ENCODE measurements around the gene CCZ1B. TPM values are rescaled to one million over a fixed set of nuclear protein-coding genes. Genes with fewer than 3 reads are reported as not detected.
"Not testable (repeated sequence)": the region's sequence is repeated elsewhere in the genome, so short reads cannot be mapped to it uniquely, and the experiment has no call there.

The CCZ1B gene
- total and polyA plus RNA-seq, 4 donors = 60.2 to 128 (median 93.5) TPM

DNA sequence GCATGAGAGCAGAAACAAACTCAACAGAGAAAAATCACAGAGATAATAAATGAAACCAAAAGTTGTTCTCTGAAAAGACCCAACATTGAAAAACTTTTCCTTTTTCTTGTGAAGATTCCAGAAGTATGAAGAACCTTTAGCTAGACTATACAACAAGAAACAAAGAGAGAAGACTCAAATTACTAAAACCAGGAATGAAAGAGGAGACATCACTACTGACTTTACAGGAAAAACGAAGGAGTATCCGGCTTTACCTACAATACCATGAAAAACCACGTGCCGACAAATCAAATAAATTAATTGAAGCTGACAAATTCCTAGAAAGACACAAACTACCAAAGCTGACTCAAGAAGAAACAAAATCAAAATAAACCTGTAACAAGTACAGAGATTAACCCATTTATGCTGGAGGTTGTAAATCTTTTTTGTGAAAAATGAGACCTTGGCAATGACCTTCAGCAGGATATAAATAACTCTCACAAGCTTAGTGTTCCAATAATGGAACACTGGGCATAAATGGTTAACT, 18.6 kb downstream of the CCZ1B start:
- not testable (repeated sequence) for H3K27ac ChIP-seq (ENCODE audit: low read depth, low read length); H3K9me3 ChIP-seq (ENCODE audit: control insufficient read depth, insufficient read depth, low read length); H3K4me1 ChIP-seq (ENCODE audit: control insufficient read depth, insufficient read depth, low read length); H3K4me3 ChIP-seq (ENCODE audit: low read depth, low read length); DNase-seq (ENCODE audit: low read depth in 4 of 6, low spot score in 6 of 6); H3K36me3 ChIP-seq (ENCODE audit: control insufficient read depth, insufficient read depth, low read length); H3K27me3 ChIP-seq (ENCODE audit: control insufficient read depth, insufficient read depth, low read length)
- no CpG with 5 or more reads among the region's 4 CpGs for WGBS (ENCODE audit: insufficient coverage)

DNA sequence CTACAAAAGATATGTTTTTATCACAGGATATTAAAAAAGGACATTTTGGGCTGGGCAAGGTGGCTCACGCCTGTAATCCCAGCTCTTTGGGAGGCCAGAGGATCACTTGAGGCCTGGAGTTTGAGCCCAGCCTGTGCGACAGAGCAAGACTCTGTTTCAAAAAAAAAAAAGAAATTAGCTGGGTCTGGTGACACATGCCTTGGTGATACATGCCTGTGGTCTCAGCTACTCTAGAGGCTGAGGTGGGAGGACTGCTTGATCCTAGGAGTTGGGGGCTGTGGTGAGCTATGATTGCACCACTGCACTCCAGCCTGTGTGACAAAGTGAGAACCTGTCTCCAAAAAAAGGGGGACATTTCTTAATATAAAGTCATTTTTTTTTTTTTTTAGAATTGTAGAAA, 25.7 kb downstream of the CCZ1B start:
- WGBS (ENCODE audit: insufficient coverage) = no CpG with 5 or more reads among the region's 2 CpGs
- not testable (repeated sequence) for DNase-seq (ENCODE audit: low read depth in 4 of 6, low spot score in 6 of 6)

DNA sequence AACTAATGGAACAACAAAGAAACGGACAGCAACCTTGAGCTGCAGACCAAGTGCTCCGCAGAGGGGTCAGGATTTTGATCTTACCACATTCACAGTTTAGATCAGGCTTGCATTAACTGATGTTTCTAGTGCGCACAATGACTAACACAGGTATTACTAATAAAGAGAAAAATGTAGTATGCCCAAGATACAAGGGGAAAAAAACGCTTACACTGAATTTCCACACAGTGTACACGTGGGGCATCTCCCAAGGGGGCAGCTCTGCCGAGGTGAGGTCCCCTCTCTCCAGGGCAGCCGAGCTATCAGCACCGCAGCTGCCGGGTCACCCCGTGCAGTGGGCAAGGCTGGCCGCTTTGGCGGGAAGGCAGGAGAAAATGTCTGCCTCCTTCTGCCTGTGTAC, 26.2 kb downstream of the CCZ1B start:
- not testable (repeated sequence) for H3K4me3 ChIP-seq (ENCODE audit: low read depth, low read length); DNase-seq (ENCODE audit: low read depth in 4 of 6, low spot score in 6 of 6); H3K9me3 ChIP-seq (ENCODE audit: control insufficient read depth, insufficient read depth, low read length); H3K27me3 ChIP-seq (ENCODE audit: control insufficient read depth, insufficient read depth, low read length); H3K27ac ChIP-seq (ENCODE audit: low read depth, low read length); H3K36me3 ChIP-seq (ENCODE audit: control insufficient read depth, insufficient read depth, low read length); H3K4me1 ChIP-seq (ENCODE audit: control insufficient read depth, insufficient read depth, low read length)
- WGBS (ENCODE audit: insufficient coverage) = no CpG with 5 or more reads among the region's 12 CpGs

More for the DNA sequence above, 25.7 kb downstream of the CCZ1B start:
- H3K27ac ChIP-seq (ENCODE audit: low read depth, low read length); H3K27me3 ChIP-seq (ENCODE audit: control insufficient read depth, insufficient read depth, low read length); H3K9me3 ChIP-seq (ENCODE audit: control insufficient read depth, insufficient read depth, low read length); H3K36me3 ChIP-seq (ENCODE audit: control insufficient read depth, insufficient read depth, low read length); H3K4me1 ChIP-seq (ENCODE audit: control insufficient read depth, insufficient read depth, low read length); H3K4me3 ChIP-seq (ENCODE audit: low read depth, low read length): not testable (repeated sequence)

GRCh38 chr7:6798047-6798446, 28.0 kb downstream of the CCZ1B start:
- not testable (repeated sequence) for H3K9me3 ChIP-seq (ENCODE audit: control insufficient read depth, insufficient read depth, low read length); H3K4me3 ChIP-seq (ENCODE audit: low read depth, low read length); H3K27ac ChIP-seq (ENCODE audit: low read depth, low read length); DNase-seq (ENCODE audit: low read depth in 4 of 6, low spot score in 6 of 6); H3K36me3 ChIP-seq (ENCODE audit: control insufficient read depth, insufficient read depth, low read length); H3K4me1 ChIP-seq (ENCODE audit: control insufficient read depth, insufficient read depth, low read length); H3K27me3 ChIP-seq (ENCODE audit: control insufficient read depth, insufficient read depth, low read length)
- no CpG with 5 or more reads among the region's 8 CpGs for WGBS (ENCODE audit: insufficient coverage)

DNA sequence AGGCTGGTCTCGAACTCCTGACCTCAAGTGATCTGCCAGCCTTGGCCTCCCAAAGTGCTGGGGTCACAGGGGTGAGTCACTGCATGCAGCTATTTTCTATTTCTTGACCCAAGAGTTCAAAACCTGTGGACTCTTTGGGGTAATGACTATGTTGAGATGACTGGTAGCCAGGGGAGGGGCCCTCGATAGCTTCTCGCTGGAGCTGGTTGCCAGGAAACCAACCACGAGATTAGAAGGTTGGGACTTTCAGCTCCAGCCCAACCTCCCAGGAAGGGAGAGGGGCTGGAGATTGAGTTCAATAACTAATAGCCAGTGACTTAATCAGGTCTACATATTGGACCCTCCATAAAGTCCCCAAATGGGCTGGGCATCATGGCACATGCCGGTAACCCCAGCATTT, 28.9 kb downstream of the CCZ1B start:
- H3K4me3 ChIP-seq (ENCODE audit: low read depth, low read length); H3K27me3 ChIP-seq (ENCODE audit: control insufficient read depth, insufficient read depth, low read length); H3K36me3 ChIP-seq (ENCODE audit: control insufficient read depth, insufficient read depth, low read length); DNase-seq (ENCODE audit: low read depth in 4 of 6, low spot score in 6 of 6); H3K27ac ChIP-seq (ENCODE audit: low read depth, low read length); H3K9me3 ChIP-seq (ENCODE audit: control insufficient read depth, insufficient read depth, low read length); H3K4me1 ChIP-seq (ENCODE audit: control insufficient read depth, insufficient read depth, low read length): not testable (repeated sequence)
- no CpG with 5 or more reads among the region's 5 CpGs for WGBS (ENCODE audit: insufficient coverage)

- no CpG with 5 or more reads among the region's 11 CpGs for WGBS (ENCODE audit: insufficient coverage)
- H3K4me1 ChIP-seq (ENCODE audit: control insufficient read depth, insufficient read depth, low read length); H3K9me3 ChIP-seq (ENCODE audit: control insufficient read depth, insufficient read depth, low read length); H3K27me3 ChIP-seq (ENCODE audit: control insufficient read depth, insufficient read depth, low read length); H3K4me3 ChIP-seq (ENCODE audit: low read depth, low read length); H3K27ac ChIP-seq (ENCODE audit: low read depth, low read length); DNase-seq (ENCODE audit: low read depth in 4 of 6, low spot score in 6 of 6); H3K36me3 ChIP-seq (ENCODE audit: control insufficient read depth, insufficient read depth, low read length): not testable (repeated sequence)
These were observed 31.8 kb downstream of the CCZ1B start for GRCh38 chr7:6794276-6794675.

- not testable (repeated sequence) for H3K27me3 ChIP-seq (ENCODE audit: control insufficient read depth, insufficient read depth, low read length); H3K36me3 ChIP-seq (ENCODE audit: control insufficient read depth, insufficient read depth, low read length); H3K4me3 ChIP-seq (ENCODE audit: low read depth, low read length); H3K4me1 ChIP-seq (ENCODE audit: control insufficient read depth, insufficient read depth, low read length); H3K27ac ChIP-seq (ENCODE audit: low read depth, low read length); DNase-seq (ENCODE audit: low read depth in 4 of 6, low spot score in 6 of 6); H3K9me3 ChIP-seq (ENCODE audit: control insufficient read depth, insufficient read depth, low read length)
- no CpG with 5 or more reads among the region's 15 CpGs for WGBS (ENCODE audit: insufficient coverage)
These were observed 33.8 kb downstream of the CCZ1B start for GRCh38 chr7:6792113-6792872.

DNA sequence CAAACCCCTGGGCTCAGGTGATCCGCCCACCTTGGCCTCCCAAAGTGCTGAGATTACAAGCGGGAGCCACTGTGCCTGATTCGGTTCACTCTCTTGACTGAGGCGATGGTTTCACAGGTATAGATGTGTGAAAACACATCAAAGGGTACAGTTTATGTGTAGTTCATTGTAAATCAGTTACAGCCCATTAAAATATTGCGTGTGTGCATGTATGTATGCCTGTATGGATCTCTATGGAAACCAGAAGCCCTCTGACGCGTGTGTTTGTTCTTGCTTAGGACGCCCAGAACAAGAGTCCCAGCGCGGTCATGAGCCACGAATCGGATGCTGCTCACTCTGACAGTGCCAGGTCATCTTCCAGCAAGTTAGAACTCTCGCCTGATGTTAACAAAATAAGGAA, 36.7 kb downstream of the CCZ1B start:
- H3K27ac ChIP-seq (ENCODE audit: low read depth, low read length) = not testable (repeated sequence)

GRCh38 chr7:6781581-6781980, 44.5 kb downstream of the CCZ1B start:
- no CpG with 5 or more reads among the region's 6 CpGs for WGBS (ENCODE audit: insufficient coverage)
- H3K4me1 ChIP-seq (ENCODE audit: control insufficient read depth, insufficient read depth, low read length); DNase-seq (ENCODE audit: low read depth in 4 of 6, low spot score in 6 of 6); H3K9me3 ChIP-seq (ENCODE audit: control insufficient read depth, insufficient read depth, low read length); H3K36me3 ChIP-seq (ENCODE audit: control insufficient read depth, insufficient read depth, low read length); H3K27me3 ChIP-seq (ENCODE audit: control insufficient read depth, insufficient read depth, low read length); H3K4me3 ChIP-seq (ENCODE audit: low read depth, low read length); H3K27ac ChIP-seq (ENCODE audit: low read depth, low read length): not testable (repeated sequence)

More for the DNA sequence above, 36.7 kb downstream of the CCZ1B start:
- not testable (repeated sequence) for H3K36me3 ChIP-seq (ENCODE audit: control insufficient read depth, insufficient read depth, low read length); DNase-seq (ENCODE audit: low read depth in 4 of 6, low spot score in 6 of 6); H3K9me3 ChIP-seq (ENCODE audit: control insufficient read depth, insufficient read depth, low read length); H3K4me1 ChIP-seq (ENCODE audit: control insufficient read depth, insufficient read depth, low read length); H3K27me3 ChIP-seq (ENCODE audit: control insufficient read depth, insufficient read depth, low read length); H3K4me3 ChIP-seq (ENCODE audit: low read depth, low read length)
- WGBS (ENCODE audit: insufficient coverage) = no CpG with 5 or more reads among the region's 13 CpGs

GRCh38 chr7:6761186-6761585, 64.9 kb downstream of the CCZ1B start:
- WGBS (ENCODE audit: insufficient coverage) = no CpG with 5 or more reads among the region's 12 CpGs
- H3K36me3 ChIP-seq (ENCODE audit: control insufficient read depth, insufficient read depth, low read length); H3K27ac ChIP-seq (ENCODE audit: low read depth, low read length); H3K27me3 ChIP-seq (ENCODE audit: control insufficient read depth, insufficient read depth, low read length); H3K9me3 ChIP-seq (ENCODE audit: control insufficient read depth, insufficient read depth, low read length); DNase-seq (ENCODE audit: low read depth in 4 of 6, low spot score in 6 of 6); H3K4me1 ChIP-seq (ENCODE audit: control insufficient read depth, insufficient read depth, low read length); H3K4me3 ChIP-seq (ENCODE audit: low read depth, low read length): not testable (repeated sequence)
